Suprapubic skin (tissue), 4 donors: ENCODE measurements around the gene UBALD1. TPM values are rescaled to one million over a fixed set of nuclear protein-coding genes. Genes with fewer than 3 reads are reported as not detected.

ENCODE experiments used
- DNase-seq, 2 donors: peaks; one replicate each; pipeline ENCODE4 v3.0.0-alpha.2; 2019; ENCODE audit warnings: low spot score in 2 of 2
- H3K27ac ChIP-seq: fragments of 200-600 bp; sonication (generic); one replicate; pipeline ENCODE4 v1.5.1; 2019
- H3K27me3 ChIP-seq: fragments of 200-600 bp; sonication (generic); one replicate; pipeline ENCODE4 v1.5.1; 2019
- H3K36me3 ChIP-seq: fragments of 200-600 bp; sonication (generic); one replicate; pipeline ENCODE4 v1.5.1; 2019
- H3K4me1 ChIP-seq: fragments of 200-600 bp; sonication (generic); one replicate; pipeline ENCODE4 v1.5.1; 2019
- H3K4me3 ChIP-seq: fragments of 200-600 bp; sonication (generic); one replicate; pipeline ENCODE4 v1.5.1; 2019; ENCODE audit warnings: mild to moderate bottlenecking
- H3K9me3 ChIP-seq: fragments of 200-600 bp; sonication (generic); one replicate; pipeline ENCODE4 v1.5.1; 2019
- CTCF ChIP-seq, 2 donors: fragments of 200-600 bp in 1 of 2; fragments of 450-650 bp in 1 of 2; sonication (generic) in 1 of 2; IDR thresholded peaks; one replicate each; pipeline ENCODE4 v1.5.1; 2016 to 2019; ENCODE audit warnings: antibody characterized with exemption in 2 of 2, mild to moderate bottlenecking in 1 of 2, moderate library complexity in 1 of 2
- EP300 ChIP-seq: sonication (generic); formaldehyde crosslinking; IDR thresholded peaks from one replicate; pipeline ENCODE4 v1.6.1; 2017; ENCODE audit warnings: antibody characterized with exemption
- POLR2A ChIP-seq, 2 donors: fragments of 450-650 bp; IDR thresholded peaks; one replicate each; pipeline ENCODE4 v1.6.1; 2017; ENCODE audit warnings: antibody characterized with exemption in 2 of 2, mild to moderate bottlenecking in 2 of 2, moderate library complexity in 2 of 2
- POLR2AphosphoS5 ChIP-seq, 3 donors: sonication (generic); formaldehyde crosslinking; IDR thresholded peaks; one replicate each; pipeline ENCODE4 v1.6.1; 2017; ENCODE audit warnings: antibody characterized with exemption in 3 of 3
- WGBS: methylation state at CpG from one replicate; pipeline ENCODE4 v1.1.5; 2018; 5-methylcytosine and 5-hydroxymethylcytosine counted together
- total RNA-seq, 4 donors: library from RNA; depleted of rRNA; stranded (reverse); fragments of >200 nt; gene quantifications; one replicate each; pipeline ENCODE4 v1.1.0, GENCODE V29; 2016

The UBALD1 gene
- total RNA-seq, 4 donors from 2014 or later = 11.5 to 29.7 (median 15.2) TPM

- no peak for TF ChIP-seq POLR2AphosphoS5 (IDR thresholded peaks at IDR 0.05)
- TF ChIP-seq EP300 = no peak
- TF ChIP-seq POLR2A (IDR thresholded peaks at IDR 0.05) = no peak
- no peak for TF ChIP-seq CTCF (IDR thresholded peaks at IDR 0.05)
- no peaks in the 10 kb centered on the region for H3K9me3 ChIP-seq
- H3K4me1 ChIP-seq = peaks cover 27% of the 10 kb centered on the region
- peaks cover 28% of the 10 kb centered on the region for H3K36me3 ChIP-seq
- no peak overlapping the region for H3K4me3 ChIP-seq
- 92% methylated on average over 24 of the region's 45 CpGs for WGBS
- no peak for DNase-seq
- no peaks in the 10 kb centered on the region for H3K27me3 ChIP-seq
- no peak overlapping the region for H3K27ac ChIP-seq
Observed at GRCh38 chr16:4609200-4610010, 5.3 kb downstream of the UBALD1 start.

- no peak overlapping the region for H3K27ac ChIP-seq
- H3K9me3 ChIP-seq = no peaks in the 10 kb centered on the region
- peaks cover 28% of the 10 kb centered on the region for H3K36me3 ChIP-seq
- peaks cover 24% of the 10 kb centered on the region for H3K4me1 ChIP-seq
- WGBS = 90% methylated on average over 7 of the region's 8 CpGs
- H3K4me3 ChIP-seq = no peak overlapping the region
- TF ChIP-seq POLR2AphosphoS5 (IDR thresholded peaks at IDR 0.05) (no peak), EP300 (no peak), POLR2A (IDR thresholded peaks at IDR 0.05) (no peak), CTCF (IDR thresholded peaks at IDR 0.05) (no peak)
- no peak for DNase-seq
- H3K27me3 ChIP-seq = no peaks in the 10 kb centered on the region
Observed at GRCh38 chr16:4608704-4608980, 6.0 kb downstream of the UBALD1 start.

GRCh38 chr16:4607841-4608703, 6.6 kb downstream of the UBALD1 start:
- H3K27ac ChIP-seq = no peak overlapping the region
- no peaks in the 10 kb centered on the region for H3K27me3 ChIP-seq
- peaks cover 18% of the 10 kb centered on the region for H3K4me1 ChIP-seq
- no peak for DNase-seq
- no peak for TF ChIP-seq CTCF (IDR thresholded peaks at IDR 0.05)
- TF ChIP-seq POLR2A (IDR thresholded peaks at IDR 0.05) = no peak
- TF ChIP-seq EP300 = no peak
- no peak for TF ChIP-seq POLR2AphosphoS5 (IDR thresholded peaks at IDR 0.05)
- H3K9me3 ChIP-seq = no peaks in the 10 kb centered on the region
- peaks cover 28% of the 10 kb centered on the region for H3K36me3 ChIP-seq
- H3K4me3 ChIP-seq = no peak overlapping the region
- 93% methylated on average over 2 of the region's 22 CpGs for WGBS

- H3K36me3 ChIP-seq = peaks cover 28% of the 10 kb centered on the region
- TF ChIP-seq EP300 = no peak
- no peak for TF ChIP-seq POLR2AphosphoS5 (IDR thresholded peaks at IDR 0.05)
- no peak for TF ChIP-seq POLR2A (IDR thresholded peaks at IDR 0.05)
- TF ChIP-seq CTCF (IDR thresholded peaks at IDR 0.05) = no peak
- 38% methylated on average over 8 of the region's 9 CpGs for WGBS
Observed at GRCh38 chr16:4606354-4606753, 8.3 kb downstream of the UBALD1 start.

GRCh38 chr16:4604401-4604800, 10.3 kb downstream of the UBALD1 start:
- no peak overlapping the region for H3K27ac ChIP-seq
- WGBS = 48% methylated on average over 6 of the region's 15 CpGs
- peaks cover 11% of the 10 kb centered on the region for H3K4me1 ChIP-seq
- H3K9me3 ChIP-seq = no peaks in the 10 kb centered on the region
- no peak for TF ChIP-seq POLR2A (IDR thresholded peaks at IDR 0.05)
- TF ChIP-seq POLR2AphosphoS5 (IDR thresholded peaks at IDR 0.05) = no peak
- TF ChIP-seq EP300 = no peak
- no peak for TF ChIP-seq CTCF (IDR thresholded peaks at IDR 0.05)
- H3K27me3 ChIP-seq = no peaks in the 10 kb centered on the region
- H3K36me3 ChIP-seq = peaks cover 20% of the 10 kb centered on the region
- H3K4me3 ChIP-seq = no peak overlapping the region
- DNase-seq = no peak

More at GRCh38 chr16:4606354-4606753, 8.3 kb downstream of the UBALD1 start:
- no peak overlapping the region for H3K4me3 ChIP-seq
- H3K27me3 ChIP-seq = no peaks in the 10 kb centered on the region
- DNase-seq = no peak
- no peak overlapping the region for H3K27ac ChIP-seq
- no peaks in the 10 kb centered on the region for H3K9me3 ChIP-seq
- peaks cover 8% of the 10 kb centered on the region for H3K4me1 ChIP-seq
